SK-N-SH (cell line): ENCODE measurements around the gene KRTAP6-3. TPM values are rescaled to one million over a fixed set of nuclear protein-coding genes. Genes with fewer than 3 reads are reported as not detected.

Experiments used
- CTCF ChIA-PET: fragments of 300-600, 350-600 bp; formaldehyde crosslinking; extraction: SDS; loops from one replicate; lab custom pipeline; 2021; lab: Yijun Ruan, JAX
- POLR2A ChIA-PET: fragments of 350-600 bp; sonication (Branson Sonifier 250); formaldehyde crosslinking; extraction: SDS; loops from one replicate; lab custom pipeline; 2020; ENCODE audit warnings: antibody characterized with exemption, inconsistent platforms; lab: Yijun Ruan, JAX
- DNase-seq: peaks from one replicate; pipeline ENCODE4 v3.0.0; 2012
- H2AFZ ChIP-seq: fragments of 200-600 bp; sonication (generic); 2 replicates; pipeline ENCODE4 v1.8.1; 2016; ENCODE audit warnings: antibody characterized with exemption, mild to moderate bottlenecking, low read depth
- H3F3A ChIP-seq: fragments of 200-600 bp; sonication (generic); replicated peaks from 2 replicates; pipeline ENCODE3; 2016; ENCODE audit warnings: antibody characterized with exemption, mild to moderate bottlenecking; ENCODE audit not compliant: insufficient read depth
- H3K27ac ChIP-seq, 2 experiments: fragments of 200-500 bp in 1 of 2; fragments of 200-600 bp in 1 of 2; sonication (Bioruptor generic) in 1 of 2; sonication (generic), shearing (Covaris generic) in 1 of 2; 2 replicates each; pipeline versions ENCODE4 v1.5.1 to v1.6.1; 2014 to 2016; ENCODE audit warnings: low read depth in 2 of 2, inconsistent platforms in 1 of 2, low read length in 1 of 2, mild to moderate bottlenecking in 1 of 2, mixed read lengths in 1 of 2
- H3K27me3 ChIP-seq: fragments of 200-600 bp; sonication (generic), shearing (Covaris generic); 2 replicates; pipeline ENCODE4 v1.6.1; 2016; ENCODE audit warnings: mixed run types; ENCODE audit not compliant: insufficient read depth
- H3K36me3 ChIP-seq, 2 experiments: fragments of 200-500 bp in 1 of 2; fragments of 200-600 bp in 1 of 2; sonication (Bioruptor generic) in 1 of 2; sonication (generic) in 1 of 2; replicated peaks in 1 of 2; 2 replicates each; pipeline versions ENCODE3 to v1.5.1; 2014 to 2016; ENCODE audit warnings: low read length in 1 of 2, mild to moderate bottlenecking in 1 of 2; ENCODE audit not compliant: insufficient read depth in 2 of 2, control insufficient read depth in 1 of 2
- H3K4me1 ChIP-seq, 2 experiments: fragments of 200-500 bp in 1 of 2; fragments of 200-600 bp in 1 of 2; sonication (Bioruptor generic) in 1 of 2; sonication (generic), shearing (Covaris generic) in 1 of 2; 2 replicates each; pipeline versions ENCODE4 v1.5.1 to v1.6.1; 2014 to 2016; ENCODE audit warnings: low read depth in 1 of 2, low read length in 1 of 2, mixed run types in 1 of 2; ENCODE audit not compliant: insufficient read depth in 2 of 2, control insufficient read depth in 1 of 2
- H3K4me2 ChIP-seq: fragments of 200-600 bp; sonication (generic), shearing (Covaris generic); 2 replicates; pipeline ENCODE4 v1.6.1; 2017; ENCODE audit warnings: mixed run types
- H3K4me3 ChIP-seq, 2 experiments: fragments of 200-500 bp in 1 of 2; fragments of 200-600 bp in 1 of 2; sonication (Bioruptor generic) in 1 of 2; sonication (generic), shearing (Covaris generic) in 1 of 2; 2 replicates each; pipeline versions ENCODE4 v1.5.1 to v1.8.1; 2014 to 2016; ENCODE audit warnings: low read depth in 2 of 2, inconsistent platforms in 1 of 2, low read length in 1 of 2, mild to moderate bottlenecking in 1 of 2, mixed read lengths in 1 of 2, moderate library complexity in 1 of 2
- H3K79me2 ChIP-seq: fragments of 200-600 bp; sonication (generic); 2 replicates; pipeline ENCODE4 v1.8.1; 2017; ENCODE audit warnings: mild to moderate bottlenecking; ENCODE audit not compliant: insufficient read depth
- H3K9ac ChIP-seq: fragments of 200-600 bp; sonication (generic); 2 replicates; pipeline ENCODE4 v1.6.1; 2017; ENCODE audit warnings: mixed run types
- H3K9me2 ChIP-seq: fragments of 200-600 bp; sonication (generic); 2 replicates; pipeline ENCODE4 v1.6.1; 2017; ENCODE audit warnings: mixed run types
- H3K9me3 ChIP-seq: fragments of 200-600 bp; sonication (generic); 2 replicates; pipeline ENCODE4 v1.6.1; 2017; ENCODE audit warnings: mixed run types, mild to moderate bottlenecking, moderate library complexity
- H4K20me1 ChIP-seq: fragments of 200-600 bp; sonication (generic); 2 replicates; pipeline ENCODE4 v1.6.1; 2017; ENCODE audit warnings: mild to moderate bottlenecking, mixed run types; ENCODE audit not compliant: insufficient read depth
- CHD2 ChIP-seq: fragments of 150-350 bp; IDR thresholded peaks from 2 replicates; pipeline ENCODE4 v1.6.1; 2018; ENCODE audit warnings: low read length; ENCODE audit not compliant: partially characterized antibody
- FOSL2 ChIP-seq: IDR thresholded peaks from 2 replicates; pipeline ENCODE4 v1.4.0; 2012; ENCODE audit warnings: low read depth, mild to moderate bottlenecking, moderate library complexity, borderline replicate concordance
- FOXJ3 ChIP-seq: sonication (generic); formaldehyde crosslinking; IDR thresholded peaks from 2 replicates; pipeline ENCODE4 v1.5.1; 2020; ENCODE audit warnings: mild to moderate bottlenecking, missing genetic modification reagents
- FOXM1 ChIP-seq: IDR thresholded peaks from 2 replicates; pipeline ENCODE4 v1.4.0; 2012; ENCODE audit warnings: low read depth, mild to moderate bottlenecking
- MEF2A ChIP-seq: IDR thresholded peaks from 2 replicates; pipeline ENCODE4 v1.4.0; 2012; ENCODE audit warnings: low read depth, borderline replicate concordance
- MXI1 ChIP-seq: IDR thresholded peaks from 2 replicates; pipeline ENCODE4 v1.6.1; 2012; ENCODE audit warnings: mild to moderate bottlenecking, low read depth, low read length, improper control_type of control experiment
- NRF1 ChIP-seq: IDR thresholded peaks from 2 replicates; pipeline ENCODE4 v1.6.1; 2012; ENCODE audit warnings: low read depth, mild to moderate bottlenecking, low read length
- PBX3 ChIP-seq: IDR thresholded peaks from 2 replicates; pipeline ENCODE4; 2012
- RAD21 ChIP-seq: IDR thresholded peaks from 2 replicates; pipeline ENCODE4 v1.6.1; 2012; ENCODE audit warnings: mild to moderate bottlenecking, low read length
- RCOR1 ChIP-seq: fragments of 150-350 bp; IDR thresholded peaks from 2 replicates; pipeline ENCODE4 v1.6.1; 2017; ENCODE audit warnings: antibody characterized with exemption, low read length
- RXRA ChIP-seq: IDR thresholded peaks from 2 replicates; pipeline ENCODE4 v1.4.0; 2012; ENCODE audit warnings: low read depth, mild to moderate bottlenecking, borderline replicate concordance
- SIN3A ChIP-seq: IDR thresholded peaks from 2 replicates; pipeline ENCODE4 v1.6.1; 2012; ENCODE audit warnings: low read depth, mild to moderate bottlenecking, low read length, moderate library complexity, borderline replicate concordance
- SMC3 ChIP-seq: IDR thresholded peaks from 2 replicates; pipeline ENCODE4 v1.6.1; 2012; ENCODE audit warnings: low read depth, low read length, improper control_type of control experiment
- TCF12 ChIP-seq: IDR thresholded peaks from 2 replicates; pipeline ENCODE4 v1.4.0; 2012
- USF1 ChIP-seq: IDR thresholded peaks from 2 replicates; pipeline ENCODE4 v1.4.0; 2012; ENCODE audit warnings: low read depth, borderline replicate concordance
- USF2 ChIP-seq: fragments of 150-350 bp; IDR thresholded peaks from 2 replicates; pipeline ENCODE4 v1.6.1; 2017; ENCODE audit warnings: antibody characterized with exemption, low read length, low read depth, borderline replicate concordance
- WGBS: methylation state at CpG from one replicate; pipeline ENCODE4 v1.1.6; 2017; ENCODE audit warnings: low lambda C conversion rate; 5-methylcytosine and 5-hydroxymethylcytosine counted together
- polyA plus RNA-seq, 3 experiments: library from polyadenylated mRNA; depleted of rRNA; stranded (reverse); fragments of >200 nt; gene quantifications; 2 replicates each; pipeline ENCODE4 v1.2.3, GENCODE V29; 2012

KRTAP6-3 gene
- polyA plus RNA-seq, 1 of the 3 experiments (the other 2 are of a cell fraction), result not detected

- POLR2A ChIA-PET, result no interaction called here
These were observed 23.0 kb downstream of the KRTAP6-3 start for GRCh38 chr21:30615199-30615598.

GRCh38 chr21:30616125-30616524 is 23.9 kb downstream of the KRTAP6-3 start, which contains the start of gene KRTAP20-1:
Gene KRTAP20-1 (plus strand): TSS chr21:30616425. CDS start chr21:30616455, 30 bp downstream.
- H4K20me1 ChIP-seq, result no peaks in the 10 kb centered on the region
- WGBS, result 20% methylated on average over 2 of the region's 2 CpGs
- no peak within 1 kb of the TSS for H3K9ac ChIP-seq
- H3F3A ChIP-seq, result no peaks in the 10 kb centered on the region
- H3K27ac ChIP-seq, result no peak within 1 kb of the TSS
- H3K79me2 ChIP-seq, result no peaks in the 10 kb centered on the region
- no peaks in the 10 kb centered on the region for H3K9me3 ChIP-seq
- no peak within 1 kb of the TSS for H3K4me2 ChIP-seq
- H3K36me3 ChIP-seq, result no peaks in the 10 kb centered on the region
- ChIA-PET CTCF (no interaction called here), POLR2A (no interaction called here)
- no peak for DNase-seq
- no peaks in the 10 kb centered on the region for H3K27me3 ChIP-seq
- no peaks in the 10 kb centered on the region for H3K4me1 ChIP-seq
- no peak within 1 kb of the TSS for H2AFZ ChIP-seq
- no peaks in the 10 kb centered on the region for H3K9me2 ChIP-seq
- no peak within 1 kb of the TSS for H3K4me3 ChIP-seq
- no peak for TF ChIP-seq FOXJ3 (CRISPR knock-in tag)
- TF ChIP-seq USF2, result no peak
- no peak for TF ChIP-seq FOSL2
- TF ChIP-seq TCF12, result no peak

More at GRCh38 chr21:30615199-30615598, 23.0 kb downstream of the KRTAP6-3 start:
- TF ChIP-seq USF1 (no peak), FOXM1 (no peak), RXRA (no peak), CHD2 (no peak)
- Histone ChIP-seq H3K27me3 (no peaks in the 10 kb centered on the region), H4K20me1 (no peaks in the 10 kb centered on the region), H3K9me3 (no peaks in the 10 kb centered on the region), H3K36me3 (no peaks in the 10 kb centered on the region), H3K9ac (no peak overlapping the region), H3K4me3 (no peak overlapping the region), H3K27ac (no peak overlapping the region), H3K79me2 (no peaks in the 10 kb centered on the region), H3K4me1 (no peaks in the 10 kb centered on the region), H3K4me2 (no peak overlapping the region), H3K9me2 (no peaks in the 10 kb centered on the region), H3F3A (no peaks in the 10 kb centered on the region), H2AFZ (no peak overlapping the region)
- DNase-seq, result no peak
- CTCF ChIA-PET, result no interaction called here

- H4K20me1 ChIP-seq, result no peaks in the 10 kb centered on the region
- H3K4me3 ChIP-seq, result no peak overlapping the region
- no peaks in the 10 kb centered on the region for H3K9me2 ChIP-seq
- H3K27ac ChIP-seq, result no peak overlapping the region
- no peak overlapping the region for H2AFZ ChIP-seq
- no peaks in the 10 kb centered on the region for H3K79me2 ChIP-seq
- ChIA-PET POLR2A (no interaction called here), CTCF (no interaction called here)
- H3K36me3 ChIP-seq, result no peaks in the 10 kb centered on the region
- H3K27me3 ChIP-seq, result no peaks in the 10 kb centered on the region
- H3K4me1 ChIP-seq, result no peaks in the 10 kb centered on the region
- no peak overlapping the region for H3K9ac ChIP-seq
- H3K9me3 ChIP-seq, result no peaks in the 10 kb centered on the region
- TF ChIP-seq CHD2 (no peak), FOXJ3 (CRISPR knock-in tag) (no peak), MEF2A (no peak), PBX3 (no peak), TCF12 (no peak), MXI1 (no peak), RCOR1 (no peak), RAD21 (no peak), NRF1 (no peak), SMC3 (no peak), SIN3A (no peak)
- TF ChIP-seq, all 33 proteins: peak for 0
- DNase-seq, result no peak
- no peak overlapping the region for H3K4me2 ChIP-seq
- no peaks in the 10 kb centered on the region for H3F3A ChIP-seq
These were observed 27.8 kb downstream of the KRTAP6-3 start for GRCh38 chr21:30620080-30620479.
